Panc1 (cell line): ENCODE data around the gene USB1. TPM values are rescaled to one million over a fixed set of nuclear protein-coding genes. Genes with fewer than 3 reads are reported as not detected.

Experiments used
- ATAC-seq: fragments of 200-7000 bp; cut with Tn5 transposase; 2 replicates; pipeline ENCODE4 v1.9.1; 2020; ENCODE audit warnings: mild to moderate bottlenecking, moderate library complexity
- BruUV-seq: library from RNA; stranded (reverse); fragments of 400-500 nt; replicated peaks from 2 replicates; lab custom pipeline; 2021; lab: Mats Ljungman, UMichigan
- CTCF ChIA-PET: fragments of 300-600 bp; sonication (Branson Sonifier 250); formaldehyde crosslinking; loops from one replicate; lab custom pipeline; 2022; ENCODE audit warnings: antibody characterized with exemption; lab: Charles Lee
- POLR2A ChIA-PET: fragments of 300-600 bp; sonication (Branson Sonifier 250); formaldehyde crosslinking; loops from one replicate; lab custom pipeline; 2022; ENCODE audit warnings: antibody characterized with exemption; lab: Charles Lee
- DNase-seq: peaks from one replicate; pipeline ENCODE4 v3.0.0-alpha.2; 2010; ENCODE audit warnings: low read depth, low spot score
- H3K27ac ChIP-seq: 2 replicates; pipeline ENCODE4 v1.5.1; 2011; ENCODE audit warnings: mild to moderate bottlenecking, low read length, inconsistent platforms
- H3K27me3 ChIP-seq: fragments of 200-500 bp; sonication (Bioruptor generic); 2 replicates; pipeline ENCODE4 v1.6.0; 2014; ENCODE audit warnings: low read length, inconsistent platforms; ENCODE audit not compliant: control insufficient read depth, insufficient read depth
- H3K36me3 ChIP-seq: fragments of 200-500 bp; sonication (Bioruptor generic); 2 replicates; pipeline ENCODE4 v1.5.1; 2014; ENCODE audit warnings: inconsistent platforms, mild to moderate bottlenecking, low read length, moderate library complexity; ENCODE audit not compliant: control insufficient read depth, insufficient read depth
- H3K4me1 ChIP-seq: 2 replicates; pipeline ENCODE4 v1.5.1; 2011; ENCODE audit warnings: inconsistent platforms, mild to moderate bottlenecking, low read length, moderate library complexity; ENCODE audit not compliant: control insufficient read depth, insufficient read depth
- H3K4me3 ChIP-seq, 2 experiments: 2 replicates each; pipeline ENCODE4 v1.5.1; 2011 to 2012; ENCODE audit warnings: low read depth in 2 of 2, low read length in 2 of 2, mild to moderate bottlenecking in 2 of 2, inconsistent platforms in 1 of 2, moderate library complexity in 1 of 2
- H3K9me3 ChIP-seq: fragments of 200-500 bp; sonication (Bioruptor generic); 2 replicates; pipeline ENCODE4 v1.5.1; 2014; ENCODE audit warnings: low read depth, mild to moderate bottlenecking, inconsistent platforms, low read length, moderate library complexity; ENCODE audit not compliant: control insufficient read depth, insufficient read depth
- POLR2AphosphoS5 ChIP-seq: IDR thresholded peaks from 2 replicates; pipeline ENCODE4 v1.6.1; 2012; ENCODE audit warnings: mild to moderate bottlenecking, low read depth, low read length, moderate library complexity
- SIN3A ChIP-seq: IDR thresholded peaks from 2 replicates; pipeline ENCODE4 v1.6.1; 2012; ENCODE audit warnings: low read depth, mild to moderate bottlenecking, low read length, moderate library complexity, borderline replicate concordance; ENCODE audit not compliant: insufficient read depth
- TCF7L2 ChIP-seq: IDR thresholded peaks from 2 replicates; pipeline ENCODE4 v1.6.1; 2011; ENCODE audit warnings: mild to moderate bottlenecking, low read depth, low read length, inconsistent platforms
- in situ Hi-C: cut with HindIII; loops from 2 replicates; pipeline ENCODE4 v1.10.0; 2016; ENCODE audit warnings: low sequenced_read_pairs, low pct_unique_long_range_greater_than_20kb
- intact Hi-C: fragments of 100-400 bp; cut with micrococcal nuclease; formaldehyde crosslinking; loops from one replicate; pipeline ENCODE4 v1.10.0; 2022; ENCODE audit not compliant: unreplicated experiment
- total RNA-seq: library from RNA; stranded (reverse); gene quantifications from one replicate; pipeline ENCODE4 v1.2.1, GENCODE V29; 2021; ENCODE audit not compliant: unreplicated experiment
- TF ChIP-seq, protein P1 (sequence below), 2 experiments: IDR thresholded peaks; 2 replicates each; pipeline ENCODE4 v1.6.1; 2011 to 2012; ENCODE audit warnings: low read depth in 2 of 2, control low read depth in 1 of 2, low read length in 1 of 2, mild to moderate bottlenecking in 1 of 2, moderate library complexity in 1 of 2; ENCODE audit not compliant: insufficient read depth in 1 of 2
- TF ChIP-seq, protein P2 (sequence below): fragments of 450-650 bp; IDR thresholded peaks from 2 replicates; pipeline ENCODE4 v1.5.1; 2017; ENCODE audit warnings: mild to moderate bottlenecking

Gene USB1
- total RNA-seq, 1 experiment from 2014 or later: 58.2 TPM

DNA sequence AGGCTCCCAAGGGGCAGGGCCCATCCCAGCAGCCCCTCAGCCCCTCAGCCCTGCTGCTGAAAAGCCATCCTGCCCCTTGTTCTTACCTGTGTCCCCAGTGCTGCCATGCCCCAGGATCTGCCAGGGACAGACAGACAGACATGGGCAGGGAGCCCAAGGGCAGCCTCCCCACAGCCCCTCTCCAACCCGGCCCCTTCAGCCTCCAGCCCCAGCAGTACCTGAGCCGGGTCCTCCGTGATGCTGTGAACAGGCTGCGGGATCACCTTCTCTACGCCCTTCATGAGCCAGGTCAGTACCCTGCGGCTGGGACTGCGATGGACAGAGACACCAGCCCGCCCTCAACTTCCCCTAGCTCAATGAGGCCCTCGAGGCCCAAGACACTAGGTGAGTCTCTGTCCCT, 38.5 kb upstream of the USB1 start:
- Histone ChIP-seq H3K4me3 (no peak overlapping the region), H3K27ac (no peak overlapping the region), H3K9me3 (no peaks in the 10 kb centered on the region), H3K4me1 (no peaks in the 10 kb centered on the region), H3K36me3 (no peaks in the 10 kb centered on the region), H3K27me3 (no peaks in the 10 kb centered on the region)
- intact Hi-C loops (no loop called here), in situ Hi-C loops (no loop called here)
- ATAC-seq (no peak), DNase-seq (no peak)
- ChIA-PET CTCF (no interaction called here), POLR2A (no interaction called here)
- no peak for TF ChIP-seq SIN3A
- TF ChIP-seq, protein P1, sequence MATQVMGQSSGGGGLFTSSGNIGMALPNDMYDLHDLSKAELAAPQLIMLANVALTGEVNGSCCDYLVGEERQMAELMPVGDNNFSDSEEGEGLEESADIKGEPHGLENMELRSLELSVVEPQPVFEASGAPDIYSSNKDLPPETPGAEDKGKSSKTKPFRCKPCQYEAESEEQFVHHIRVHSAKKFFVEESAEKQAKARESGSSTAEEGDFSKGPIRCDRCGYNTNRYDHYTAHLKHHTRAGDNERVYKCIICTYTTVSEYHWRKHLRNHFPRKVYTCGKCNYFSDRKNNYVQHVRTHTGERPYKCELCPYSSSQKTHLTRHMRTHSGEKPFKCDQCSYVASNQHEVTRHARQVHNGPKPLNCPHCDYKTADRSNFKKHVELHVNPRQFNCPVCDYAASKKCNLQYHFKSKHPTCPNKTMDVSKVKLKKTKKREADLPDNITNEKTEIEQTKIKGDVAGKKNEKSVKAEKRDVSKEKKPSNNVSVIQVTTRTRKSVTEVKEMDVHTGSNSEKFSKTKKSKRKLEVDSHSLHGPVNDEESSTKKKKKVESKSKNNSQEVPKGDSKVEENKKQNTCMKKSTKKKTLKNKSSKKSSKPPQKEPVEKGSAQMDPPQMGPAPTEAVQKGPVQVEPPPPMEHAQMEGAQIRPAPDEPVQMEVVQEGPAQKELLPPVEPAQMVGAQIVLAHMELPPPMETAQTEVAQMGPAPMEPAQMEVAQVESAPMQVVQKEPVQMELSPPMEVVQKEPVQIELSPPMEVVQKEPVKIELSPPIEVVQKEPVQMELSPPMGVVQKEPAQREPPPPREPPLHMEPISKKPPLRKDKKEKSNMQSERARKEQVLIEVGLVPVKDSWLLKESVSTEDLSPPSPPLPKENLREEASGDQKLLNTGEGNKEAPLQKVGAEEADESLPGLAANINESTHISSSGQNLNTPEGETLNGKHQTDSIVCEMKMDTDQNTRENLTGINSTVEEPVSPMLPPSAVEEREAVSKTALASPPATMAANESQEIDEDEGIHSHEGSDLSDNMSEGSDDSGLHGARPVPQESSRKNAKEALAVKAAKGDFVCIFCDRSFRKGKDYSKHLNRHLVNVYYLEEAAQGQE (IDR thresholded peaks at IDR 0.05; ENCODE audit: insufficient read depth in 1 of 2, low read depth in 2 of 2, low read length in 1 of 2): no peak
- TF ChIP-seq, protein P2, sequence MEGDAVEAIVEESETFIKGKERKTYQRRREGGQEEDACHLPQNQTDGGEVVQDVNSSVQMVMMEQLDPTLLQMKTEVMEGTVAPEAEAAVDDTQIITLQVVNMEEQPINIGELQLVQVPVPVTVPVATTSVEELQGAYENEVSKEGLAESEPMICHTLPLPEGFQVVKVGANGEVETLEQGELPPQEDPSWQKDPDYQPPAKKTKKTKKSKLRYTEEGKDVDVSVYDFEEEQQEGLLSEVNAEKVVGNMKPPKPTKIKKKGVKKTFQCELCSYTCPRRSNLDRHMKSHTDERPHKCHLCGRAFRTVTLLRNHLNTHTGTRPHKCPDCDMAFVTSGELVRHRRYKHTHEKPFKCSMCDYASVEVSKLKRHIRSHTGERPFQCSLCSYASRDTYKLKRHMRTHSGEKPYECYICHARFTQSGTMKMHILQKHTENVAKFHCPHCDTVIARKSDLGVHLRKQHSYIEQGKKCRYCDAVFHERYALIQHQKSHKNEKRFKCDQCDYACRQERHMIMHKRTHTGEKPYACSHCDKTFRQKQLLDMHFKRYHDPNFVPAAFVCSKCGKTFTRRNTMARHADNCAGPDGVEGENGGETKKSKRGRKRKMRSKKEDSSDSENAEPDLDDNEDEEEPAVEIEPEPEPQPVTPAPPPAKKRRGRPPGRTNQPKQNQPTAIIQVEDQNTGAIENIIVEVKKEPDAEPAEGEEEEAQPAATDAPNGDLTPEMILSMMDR: no peak
- no peak for TF ChIP-seq TCF7L2
- TF ChIP-seq POLR2AphosphoS5: no peak
- BruUV-seq: no TSS peak

DNA sequence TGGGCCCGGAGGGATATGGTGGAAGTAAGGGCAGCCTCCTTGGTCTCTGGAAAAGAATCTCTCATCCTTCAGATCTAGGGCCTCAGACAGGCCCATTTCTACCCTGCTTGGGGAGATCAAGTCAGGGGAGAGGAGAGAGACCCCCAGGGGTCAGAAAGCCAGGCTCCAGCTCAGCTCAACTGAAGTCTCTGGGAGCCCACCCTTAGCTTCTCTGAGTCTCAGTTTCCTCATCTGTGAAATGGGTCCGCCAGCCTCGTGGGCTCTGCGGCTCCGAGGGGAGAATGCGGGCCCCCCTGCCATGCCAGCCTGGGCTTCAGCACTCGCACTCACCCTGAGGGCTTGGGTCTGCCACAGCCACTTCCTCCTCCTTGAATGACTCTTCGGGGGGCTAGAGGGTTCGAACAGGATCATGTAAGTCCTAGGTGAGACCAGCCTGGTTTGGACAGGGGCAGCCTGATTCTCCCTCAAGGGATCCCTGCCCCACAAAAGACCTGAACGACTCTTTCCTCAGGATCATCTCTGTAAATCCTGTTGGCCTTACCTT, 37.0 kb upstream of the USB1 start:
- in situ Hi-C loops: no loop called here
- Histone ChIP-seq H3K27ac (no peak overlapping the region), H3K9me3 (no peaks in the 10 kb centered on the region), H3K36me3 (no peaks in the 10 kb centered on the region), H3K4me1 (no peaks in the 10 kb centered on the region), H3K27me3 (no peaks in the 10 kb centered on the region), H3K4me3 (no peak overlapping the region)
- no peak for TF ChIP-seq TCF7L2
- TF ChIP-seq SIN3A: no peak
- TF ChIP-seq, protein P2: no peak
- TF ChIP-seq POLR2AphosphoS5: no peak
- TF ChIP-seq, protein P1 (IDR thresholded peaks at IDR 0.05; ENCODE audit: insufficient read depth in 1 of 2, low read depth in 2 of 2, low read length in 1 of 2): no peak
- POLR2A ChIA-PET: no interaction called here
- BruUV-seq: no TSS peak
- intact Hi-C loops: no loop called here
- DNase-seq (no peak), ATAC-seq (no peak)
- CTCF ChIA-PET: interaction anchor here (0.6 kb wide), 1 partner anchor 65 kb away, joined by 3 read pairs; no protein-coding TSS in a partner anchor
